ENCODE measurements around the gene NGLY1. TPM values are rescaled to one million over a fixed set of nuclear protein-coding genes. Genes with fewer than 3 reads are reported as not detected.

Gene NGLY1
- total and polyA plus RNA-seq, 10 of the 15 experiments (the other 5 are each of a cell fraction or from before 2014, with no cell fraction given): 29.8 to 73.5 (median 47.0) TPM

- ATAC-seq: no peak
- Histone ChIP-seq H3K36me3 (ENCODE audit: control insufficient read depth in 2 of 2, insufficient read depth in 2 of 2, low read length in 1 of 2) (no peaks in the 10 kb centered on the region), H3K9me3 (replicated peaks; ENCODE audit: control insufficient read depth, insufficient read depth, low read length) (no peaks in the 10 kb centered on the region), H3K4me2 (ENCODE audit: control insufficient read depth, insufficient read depth) (no peak overlapping the region), H3K79me2 (ENCODE audit: control insufficient read depth, insufficient read depth, low read length) (no peaks in the 10 kb centered on the region), H3K4me1 (ENCODE audit: control insufficient read depth, insufficient read depth, low read length) (no peaks in the 10 kb centered on the region), H3K9ac (ENCODE audit: control insufficient read depth, insufficient read depth, low read length) (no peak overlapping the region), H2AFZ (ENCODE audit: control insufficient read depth, low read depth, low read length) (no peak overlapping the region), H4K20me1 (ENCODE audit: control insufficient read depth, insufficient read depth) (no peaks in the 10 kb centered on the region), H3K4me3 (no peak overlapping the region), H3K27ac (ENCODE audit: control insufficient read depth, insufficient read depth) (no peak overlapping the region), H3K27me3 (replicated peaks in 1 of 2; ENCODE audit: control insufficient read depth in 2 of 2, insufficient read depth in 2 of 2, low read length in 1 of 2) (no peaks in the 10 kb centered on the region; a peak in 1 of 4 replicates)
- SMC1A ChIA-PET (ENCODE audit: uncharacterized antibody, unreplicated experiment): interaction anchor here (0.7 to 1.5 kb wide), 3 partner anchors 21 to 74 kb away, joined by 3 to 5 read pairs (median 4); no protein-coding TSS in a partner anchor
- DNase-seq (ENCODE audit: low read depth, low spot score): no peak
- TF ChIP-seq PML (IDR thresholded peaks at IDR 0.05; ENCODE audit: low read length) (no peak), HDAC2 (IDR thresholded peaks at IDR 0.05) (no peak), ZBTB4 (CRISPR knock-in tag; IDR thresholded peaks at IDR 0.05) (no peak), CHD4 (IDR thresholded peaks at IDR 0.05) (no peak), STAT1 (conservative IDR thresholded peaks at IDR 0.05) (no peak), PKNOX1 (IDR thresholded peaks at IDR 0.05) (no peak), MAX (IDR thresholded peaks at IDR 0.05; ENCODE audit: low read depth, low read length) (no peak), LARP7 (IDR thresholded peaks at IDR 0.05) (no peak), SPI1 (IDR thresholded peaks at IDR 0.05; ENCODE audit: borderline replicate concordance, insufficient read depth, low read depth, low read length) (no peak), TAF1 (IDR thresholded peaks at IDR 0.05; ENCODE audit: borderline replicate concordance, low read depth, low read length) (no peak), HDGF (IDR thresholded peaks at IDR 0.05) (no peak)
- TF ChIP-seq, protein P1, sequence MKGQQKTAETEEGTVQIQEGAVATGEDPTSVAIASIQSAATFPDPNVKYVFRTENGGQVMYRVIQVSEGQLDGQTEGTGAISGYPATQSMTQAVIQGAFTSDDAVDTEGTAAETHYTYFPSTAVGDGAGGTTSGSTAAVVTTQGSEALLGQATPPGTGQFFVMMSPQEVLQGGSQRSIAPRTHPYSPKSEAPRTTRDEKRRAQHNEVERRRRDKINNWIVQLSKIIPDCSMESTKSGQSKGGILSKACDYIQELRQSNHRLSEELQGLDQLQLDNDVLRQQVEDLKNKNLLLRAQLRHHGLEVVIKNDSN (IDR thresholded peaks at IDR 0.05; ENCODE audit: borderline replicate concordance, extremely low read length, insufficient read depth, low read depth, low read length): no peak
- TF ChIP-seq, protein P2, sequence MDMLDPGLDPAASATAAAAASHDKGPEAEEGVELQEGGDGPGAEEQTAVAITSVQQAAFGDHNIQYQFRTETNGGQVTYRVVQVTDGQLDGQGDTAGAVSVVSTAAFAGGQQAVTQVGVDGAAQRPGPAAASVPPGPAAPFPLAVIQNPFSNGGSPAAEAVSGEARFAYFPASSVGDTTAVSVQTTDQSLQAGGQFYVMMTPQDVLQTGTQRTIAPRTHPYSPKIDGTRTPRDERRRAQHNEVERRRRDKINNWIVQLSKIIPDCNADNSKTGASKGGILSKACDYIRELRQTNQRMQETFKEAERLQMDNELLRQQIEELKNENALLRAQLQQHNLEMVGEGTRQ (IDR thresholded peaks at IDR 0.05; ENCODE audit: borderline replicate concordance, low read depth, low read length): no peak
- in situ Hi-C loops (cut with MboI): no loop called here
- RAD21 ChIA-PET (ENCODE audit: unreplicated experiment): interaction anchor here (0.8 kb wide), 1 partner anchor 126 kb away, joined by 5 read pairs; no protein-coding TSS in a partner anchor
- CTCF ChIA-PET: interaction anchor here (1.0 to 1.6 kb wide), 3 partner anchors 9 to 58 kb away, joined by 3 to 4 read pairs (median 3); no protein-coding TSS in a partner anchor
- intact Hi-C loops (cut with micrococcal nuclease; ENCODE audit: unreplicated experiment): no loop called here
- FAIRE-seq: no peak
- WGBS (ENCODE audit: insufficient coverage, insufficient replicate concordance, low lambda C conversion rate, missing lambda C conversion rate): 33% methylated on average over 4 of the region's 4 CpGs
- POLR2A ChIA-PET: no interaction called here
- BruUV-seq (replicated peaks): no TSS peak
Observed at GRCh38 chr3:25706213-25706612, 77.0 kb downstream of the NGLY1 start.

Measured in GM12878 (cell line).